Measurements from ENCODE around the gene ARRB1. TPM values are rescaled to one million over a fixed set of nuclear protein-coding genes. Genes with fewer than 3 reads are reported as not detected.
A peak's percentile ranks its signal among the peaks of the same experiment; 100 is the strongest.

ARRB1 gene
- total RNA-seq, 4 donors from 2014 or later = 41.1 to 102 (median 76.7) TPM

DNA sequence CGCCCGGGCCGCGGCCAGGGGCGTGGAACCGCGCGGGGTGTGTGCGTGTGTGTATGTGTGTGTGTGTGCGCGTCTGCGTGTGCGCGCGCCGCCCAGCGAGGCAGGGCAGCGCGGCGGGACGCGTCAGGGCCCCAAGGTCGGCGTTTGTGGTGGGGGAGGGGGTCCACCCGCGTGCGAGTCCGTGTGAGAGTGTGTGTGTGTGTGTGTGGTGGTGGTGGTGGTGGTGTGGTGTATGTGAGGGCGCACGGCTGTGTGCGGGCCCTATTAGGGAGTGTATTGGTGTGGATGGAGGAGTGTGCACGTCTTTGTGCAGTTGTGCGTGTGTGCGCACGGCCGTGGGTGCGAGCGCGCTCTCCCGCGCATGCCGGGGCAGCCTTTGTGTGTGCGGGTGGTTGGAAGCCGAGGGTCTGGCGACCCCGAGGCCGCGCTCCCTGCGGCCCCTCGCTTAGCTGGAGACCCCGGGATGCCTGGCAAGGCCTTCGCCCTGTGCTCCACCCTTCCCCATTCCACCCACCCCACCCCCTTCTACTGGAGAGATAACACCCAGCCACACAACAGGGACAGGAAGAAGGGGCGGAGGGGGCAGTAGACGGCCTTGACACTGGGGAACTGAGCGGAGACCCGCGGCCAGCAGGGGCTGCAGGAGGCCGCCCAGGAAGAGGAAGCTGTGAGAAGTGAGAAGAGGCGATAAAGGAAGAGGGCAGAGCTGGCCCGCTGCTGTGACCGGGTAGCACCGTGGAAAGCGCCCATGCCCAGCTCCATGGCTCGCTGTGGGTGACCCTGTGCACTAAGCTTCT, 528 bp upstream of the ARRB1 start:
- 2% methylated on average over 59 of the region's 64 CpGs for WGBS
- Histone ChIP-seq H3K4me1 (peaks cover 45 to 62% (median 56%) of the 10 kb centered on the region in 4 donors), H3K4me3 (peak overlapping the region; percentile 88 to 98 (median 92)), H3K27ac (replicated peaks in 1 of 4) (peak overlapping the region; percentile 95 to 98 (median 97)), H3K36me3 (no peaks in the 10 kb centered on the region), H3K27me3 (no peaks in the 10 kb centered on the region), H3K9me3 (no peaks in the 10 kb centered on the region)
- DNase-seq (ENCODE audit: extremely low spot score) = no peak
- TF ChIP-seq CTCF (IDR thresholded peaks at IDR 0.05) (no peak), EP300 (IDR thresholded peaks at IDR 0.05) (no peak), POLR2A (IDR thresholded peaks at IDR 0.05; ENCODE audit: low read depth) (no peak), POLR2AphosphoS5 (IDR thresholded peaks at IDR 0.05) (peak; percentile 35 to 53)
- intact Hi-C loops (cut with DNase I) = no loop called here

DNA sequence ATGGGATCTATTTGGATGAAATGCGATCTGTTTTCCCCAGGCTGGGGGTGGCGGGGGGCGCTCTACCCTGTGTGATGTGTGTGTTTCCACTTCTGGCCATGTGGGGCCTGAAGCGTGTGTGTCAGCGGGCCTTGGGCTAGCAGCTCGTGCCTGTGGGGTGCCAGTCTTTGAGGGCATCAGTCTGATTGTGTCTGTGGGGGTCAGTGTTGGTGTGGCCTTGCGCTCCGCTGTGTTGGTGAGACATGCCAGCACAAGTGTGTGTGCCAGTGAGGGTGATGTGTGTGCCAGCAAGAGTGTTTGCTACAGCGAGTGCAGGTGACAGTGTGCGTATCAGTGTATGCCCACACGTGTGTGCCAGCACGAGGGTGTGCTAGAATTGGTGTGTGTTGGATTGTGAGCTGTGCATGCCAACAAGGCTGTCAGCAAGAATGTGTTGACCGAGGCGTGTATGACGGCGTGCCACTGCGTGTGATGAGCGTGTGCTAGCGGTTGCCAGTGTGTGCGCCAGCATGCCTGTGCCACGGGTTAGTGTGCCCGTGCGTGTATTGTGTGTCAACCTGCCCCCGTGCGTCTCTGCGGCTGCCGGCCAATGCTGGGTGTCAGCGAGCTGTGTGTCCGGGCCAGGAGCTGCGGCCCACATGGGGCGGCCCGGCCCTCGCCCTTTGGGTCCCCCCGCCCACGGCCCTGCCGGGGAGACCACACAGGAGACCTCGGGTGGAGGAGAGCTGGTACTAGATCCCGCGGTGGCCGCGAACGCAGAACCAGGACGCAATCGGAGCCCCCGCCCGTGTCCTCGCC, 519 bp downstream of the ARRB1 start:
- H3K4me1 ChIP-seq = peaks cover 55 to 69% (median 66%) of the 10 kb centered on the region in 4 donors
- intact Hi-C loops (cut with DNase I) = no loop called here

DNA sequence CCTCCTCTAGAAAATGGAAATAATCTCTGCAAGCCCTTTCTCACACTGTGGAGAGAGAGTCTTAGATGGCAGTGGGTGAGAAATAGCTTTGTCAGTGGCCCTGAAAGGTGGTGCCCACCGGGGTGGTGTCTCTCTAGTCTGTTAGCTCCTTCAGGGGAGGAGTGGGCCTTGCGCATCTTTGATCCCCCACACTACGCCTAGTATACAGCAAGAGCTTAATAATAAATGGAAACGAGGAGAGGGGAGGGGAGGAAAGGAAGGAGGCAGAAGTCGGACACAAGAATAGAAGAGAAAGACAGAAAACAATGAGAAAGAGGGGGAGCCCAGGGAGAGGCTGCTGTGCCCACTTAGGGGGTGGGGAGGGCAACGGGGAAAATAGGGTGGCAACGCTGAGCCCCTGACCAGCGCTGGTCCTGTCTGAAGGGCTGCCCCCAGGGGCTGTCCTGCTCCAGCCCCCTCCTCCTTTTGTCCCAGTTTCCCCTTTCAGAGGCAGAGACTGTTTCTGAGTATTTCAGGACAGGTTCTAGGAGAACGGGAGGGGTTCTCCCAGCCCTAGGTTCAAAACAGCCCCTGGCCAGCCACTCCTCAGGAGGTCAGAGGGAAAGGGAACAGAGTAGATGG, 1.2 kb downstream of the ARRB1 start:
- no peak for DNase-seq (ENCODE audit: extremely low spot score)
- TF ChIP-seq POLR2A (IDR thresholded peaks at IDR 0.05; ENCODE audit: low read depth) = no peak
- TF ChIP-seq CTCF (IDR thresholded peaks at IDR 0.05) = no peak
- no peak for TF ChIP-seq POLR2AphosphoS5 (IDR thresholded peaks at IDR 0.05)
- no peak for TF ChIP-seq EP300 (IDR thresholded peaks at IDR 0.05)
- 32% methylated on average over 9 of the region's 9 CpGs for WGBS
- Histone ChIP-seq H3K9me3 (no peaks in the 10 kb centered on the region), H3K4me3 (peak overlapping the region; percentile 88 to 98 (median 92)), H3K27ac (replicated peaks in 1 of 4) (peak overlapping the region; percentile 95 to 98 (median 97)), H3K4me1 (peaks cover 62 to 76% (median 73%) of the 10 kb centered on the region in 4 donors), H3K27me3 (no peaks in the 10 kb centered on the region), H3K36me3 (no peaks in the 10 kb centered on the region)
- intact Hi-C loops (cut with DNase I) = no loop called here

More for the DNA sequence above, 519 bp downstream of the ARRB1 start:
- no peaks in the 10 kb centered on the region for H3K27me3 ChIP-seq
- H3K9me3 ChIP-seq = no peaks in the 10 kb centered on the region
- H3K4me3 ChIP-seq = peak overlapping the region; percentile 88 to 98 (median 92)
- 8% methylated on average over 18 of the region's 47 CpGs for WGBS
- peak overlapping the region; percentile 95 to 98 (median 97) for H3K27ac ChIP-seq (replicated peaks in 1 of 4)
- TF ChIP-seq POLR2AphosphoS5 (IDR thresholded peaks at IDR 0.05) (peak; percentile 29 to 58), POLR2A (IDR thresholded peaks at IDR 0.05; ENCODE audit: low read depth) (no peak), EP300 (IDR thresholded peaks at IDR 0.05) (no peak), CTCF (IDR thresholded peaks at IDR 0.05) (peak in 1 of 3 experiments; percentile 21)
- no peak for DNase-seq (ENCODE audit: extremely low spot score)
- no peaks in the 10 kb centered on the region for H3K36me3 ChIP-seq

DNA sequence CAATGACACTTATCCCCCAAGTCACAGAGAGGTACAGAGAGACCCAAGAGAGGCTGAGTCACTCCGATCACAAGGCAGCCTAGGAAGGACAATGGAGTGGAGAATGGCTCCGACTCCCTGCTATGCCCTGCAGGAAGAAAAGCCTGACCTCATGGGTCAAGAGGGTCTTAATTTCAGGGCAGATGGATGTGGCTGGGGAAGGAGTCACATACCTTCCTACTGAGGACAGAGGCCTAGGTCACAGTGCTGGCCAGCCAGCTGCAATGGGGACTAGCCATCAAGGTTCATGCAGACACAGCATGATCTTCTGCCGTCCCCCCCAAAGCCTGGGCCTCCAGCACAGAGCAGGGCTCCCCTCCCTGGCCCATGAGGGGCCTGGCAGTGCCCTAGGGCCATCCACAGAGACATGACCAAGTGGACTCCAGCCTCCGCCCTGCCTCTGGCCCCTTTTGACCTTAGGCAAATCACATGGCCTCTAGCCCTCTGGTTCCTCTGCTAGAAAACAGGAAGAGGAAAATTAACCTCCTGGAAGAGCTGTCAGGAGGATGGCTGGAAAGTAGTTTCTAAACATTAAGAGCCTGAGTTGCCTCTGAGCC, 1.8 kb downstream of the ARRB1 start:
- no peak for TF ChIP-seq CTCF (IDR thresholded peaks at IDR 0.05)
- no peak for TF ChIP-seq POLR2AphosphoS5 (IDR thresholded peaks at IDR 0.05)
- TF ChIP-seq EP300 (IDR thresholded peaks at IDR 0.05) = no peak
- TF ChIP-seq POLR2A (IDR thresholded peaks at IDR 0.05; ENCODE audit: low read depth) = no peak
- Histone ChIP-seq H3K36me3 (no peaks in the 10 kb centered on the region), H3K4me1 (peaks cover 68 to 82% (median 79%) of the 10 kb centered on the region in 4 donors), H3K4me3 (peak overlapping the region; percentile 88 to 98 (median 92)), H3K9me3 (no peaks in the 10 kb centered on the region), H3K27ac (replicated peaks in 1 of 4) (peak overlapping the region; percentile 95 to 98 (median 97)), H3K27me3 (no peaks in the 10 kb centered on the region)
- intact Hi-C loops (cut with DNase I) = no loop called here
- WGBS = 60% methylated on average over 2 of the region's 4 CpGs
- DNase-seq (ENCODE audit: extremely low spot score) = no peak
